ENCODE results near the gene SLC2A4RG.
"Not testable (repeated sequence)": the region's sequence is repeated elsewhere in the genome, so short reads cannot be mapped to it uniquely, and the experiment has no call there.

SLC2A4RG gene

GRCh38 chr20:63714858-63715257 is 24.7 kb upstream of the SLC2A4RG start:
- no peak for DNase-seq (ENCODE audit: low spot score)

- no peak for DNase-seq (ENCODE audit: low spot score)
Observed at GRCh38 chr20:63718996-63719395, 20.6 kb upstream of the SLC2A4RG start.

- not testable (repeated sequence) for DNase-seq (ENCODE audit: low spot score)
Observed at GRCh38 chr20:63722967-63723622, 16.5 kb upstream of the SLC2A4RG start.

GRCh38 chr20:63730189-63730733 is 9.3 kb upstream of the SLC2A4RG start:
- DNase-seq (ENCODE audit: low spot score): not testable (repeated sequence)

- DNase-seq (ENCODE audit: low spot score): no peak
Observed at GRCh38 chr20:63731410-63731809, 8.2 kb upstream of the SLC2A4RG start.

- DNase-seq (ENCODE audit: low spot score): no peak
Observed at GRCh38 chr20:63732118-63733095, 7.2 kb upstream of the SLC2A4RG start.

GRCh38 chr20:63733117-63733516 is 6.5 kb upstream of the SLC2A4RG start:
- DNase-seq (ENCODE audit: low spot score): no peak

- no peak for DNase-seq (ENCODE audit: low spot score)
Observed at GRCh38 chr20:63733579-63734081, 5.9 kb upstream of the SLC2A4RG start.

- DNase-seq (ENCODE audit: low spot score): no peak
Observed at GRCh38 chr20:63734111-63734945, 5.2 kb upstream of the SLC2A4RG start.

GRCh38 chr20:63734946-63735858 is 4.4 kb upstream of the SLC2A4RG start:
- DNase-seq (ENCODE audit: low spot score): no peak

- peak; percentile 4 for DNase-seq (ENCODE audit: low spot score)
Observed at GRCh38 chr20:63735859-63736718, 3.5 kb upstream of the SLC2A4RG start, which contains the start of gene LIME1. LIME1 (plus strand) TSS chr20:63736664; CDS start chr20:63737550, 886 bp downstream.

- peak; percentile 8 for DNase-seq (ENCODE audit: low spot score)
Observed at GRCh38 chr20:63736893-63737694, 2.5 kb upstream of the SLC2A4RG start.

GRCh38 chr20:63737695-63737944 is 2.0 kb upstream of the SLC2A4RG start:
- no peak for DNase-seq (ENCODE audit: low spot score)

GRCh38 chr20:63737945-63738686 is 1.5 kb upstream of the SLC2A4RG start:
- DNase-seq (ENCODE audit: low spot score): no peak

GRCh38 chr20:63738687-63739129 is 868 bp upstream of the SLC2A4RG start:
- no peak for DNase-seq (ENCODE audit: low spot score)

GRCh38 chr20:63740070-63740626 is 572 bp downstream of the SLC2A4RG start:
- DNase-seq (ENCODE audit: low spot score): peak; percentile 92

GRCh38 chr20:63740627-63741353 is 1.2 kb downstream of the SLC2A4RG start:
- peak; percentile 97 for DNase-seq (ENCODE audit: low spot score)

Measured in GM03348 (cell line).